Keratinocyte (primary cell): ENCODE data around the gene CHST12.

ENCODE experiments used
- CTCF ChIP-seq, 3 experiments: IDR thresholded peaks in 1 of 3; conservative IDR thresholded peaks in 1 of 3; optimal IDR thresholded peaks in 1 of 3; 2 replicates in 2 of 3; 3 replicates in 1 of 3; pipeline versions ENCODE3 to v1.5.1; 2011; ENCODE audit warnings: low read length in 3 of 3, mild to moderate bottlenecking in 3 of 3, moderate library complexity in 2 of 3, control low read depth in 1 of 3, inconsistent platforms in 1 of 3; ENCODE audit not compliant: insufficient read depth in 2 of 3; ENCODE audit errors: extremely low read depth in 1 of 3
- EZH2 ChIP-seq: IDR thresholded peaks from one replicate; pipeline ENCODE4 v1.6.1; 2012; ENCODE audit warnings: inconsistent platforms, mild to moderate bottlenecking, low read length, moderate library complexity

- TF ChIP-seq CTCF (optimal IDR thresholded peaks at IDR 0.05 in 1 of 3, IDR thresholded peaks at IDR 0.05 in 1 of 3, conservative IDR thresholded peaks at IDR 0.05 in 1 of 3; ENCODE audit: extremely low read depth in 1 of 3, insufficient read depth in 2 of 3, low read length in 3 of 3) (no peak), EZH2 (no peak)
These were observed 6.5 kb downstream of the CHST12 start for GRCh38 chr7:2409745-2410414.
